Adipose tissue (tissue), 3 donors: ENCODE results near the gene C10orf120. TPM values are rescaled to one million over a fixed set of nuclear protein-coding genes. Genes with fewer than 3 reads are reported as not detected.

Experiments
- H3K27ac ChIP-seq: one replicate; pipeline ENCODE4 v1.5.1; 2013; ENCODE audit warnings: low read depth, low read length
- whole genome bisulfite sequencing, 3 donors: extraction: QIAGEN DNeasy Blood & Tissue Kit; methylation state at CpG; one replicate each; pipeline ENCODE4 v1.1.7; 2013; 5-methylcytosine and 5-hydroxymethylcytosine counted together
- polyA plus RNA-seq, 3 donors: library from polyadenylated mRNA; stranded (reverse); fragments of 200-250 nt; gene quantifications; one replicate each; pipeline ENCODE4 v1.2.3, GENCODE V29; 2013
- donor health status: healthy with polysubstance abuse.
- donor health status: Bipolar disorder and iron deficiency.
- donor health status: healthy.

The C10orf120 gene
- polyA plus RNA-seq, 3 donors = 0.53 TPM; not detected in 2

GRCh38 chr10:122669045-122669444, 30.6 kb downstream of the C10orf120 start:
- WGBS, 3 donors = 80 to 98% (median 97%) methylated on average over 2 of the region's 2 CpGs
- no peak overlapping the region for H3K27ac ChIP-seq

- 73 to 81% (median 81%) methylated on average over 4 of the region's 4 CpGs for WGBS, 3 donors
- no peak overlapping the region for H3K27ac ChIP-seq
Observed at GRCh38 chr10:122665946-122666345, 33.7 kb downstream of the C10orf120 start.

- WGBS, 3 donors = 70 to 76% (median 71%) methylated on average over 7 of the region's 7 CpGs
- no peak overlapping the region for H3K27ac ChIP-seq
Observed at GRCh38 chr10:122665329-122665860, 34.3 kb downstream of the C10orf120 start.

GRCh38 chr10:122664501-122664900, 35.1 kb downstream of the C10orf120 start:
- 84 to 86% (median 85%) methylated on average over 8 of the region's 8 CpGs for WGBS, 3 donors
- H3K27ac ChIP-seq = no peak overlapping the region

GRCh38 chr10:122663516-122664130, 36.0 kb downstream of the C10orf120 start:
- 84 to 87% (median 86%) methylated on average over 5 of the region's 5 CpGs for WGBS, 3 donors
- no peak overlapping the region for H3K27ac ChIP-seq

GRCh38 chr10:122662231-122662630, 37.4 kb downstream of the C10orf120 start:
- H3K27ac ChIP-seq = no peak overlapping the region
- 71 to 82% (median 73%) methylated on average over 6 of the region's 6 CpGs for WGBS, 3 donors

- H3K27ac ChIP-seq = no peak overlapping the region
- 73 to 83% (median 77%) methylated on average over 6 of the region's 6 CpGs for WGBS, 3 donors
Observed at GRCh38 chr10:122660696-122661095, 39.0 kb downstream of the C10orf120 start.

GRCh38 chr10:122659651-122660050, 40.0 kb downstream of the C10orf120 start:
- no peak overlapping the region for H3K27ac ChIP-seq
- WGBS, 3 donors = 80 to 85% (median 81%) methylated on average over 7 of the region's 7 CpGs

GRCh38 chr10:122659126-122659525, 40.5 kb downstream of the C10orf120 start:
- no peak overlapping the region for H3K27ac ChIP-seq
- WGBS, 3 donors = 67 to 83% (median 81%) methylated on average over 6 of the region's 6 CpGs

- WGBS, 3 donors = 45 to 85% (median 80%) methylated on average over 8 of the region's 8 CpGs
- no peak overlapping the region for H3K27ac ChIP-seq
Observed at GRCh38 chr10:122658356-122659049, 41.1 kb downstream of the C10orf120 start.

- 48 to 54% (median 51%) methylated on average over 3 of the region's 3 CpGs for WGBS, 3 donors
- no peak overlapping the region for H3K27ac ChIP-seq
Observed at GRCh38 chr10:122657729-122658128, 41.9 kb downstream of the C10orf120 start.

- H3K27ac ChIP-seq = no peak overlapping the region
- 64 to 81% (median 71%) methylated on average over 4 of the region's 4 CpGs for WGBS, 3 donors
Observed at GRCh38 chr10:122657255-122657654, 42.4 kb downstream of the C10orf120 start.

GRCh38 chr10:122656741-122657140, 42.9 kb downstream of the C10orf120 start:
- WGBS, 3 donors = 79 to 83% (median 83%) methylated on average over 5 of the region's 5 CpGs
- no peak overlapping the region for H3K27ac ChIP-seq

- H3K27ac ChIP-seq = no peak overlapping the region
- WGBS, 3 donors = 52 to 76% (median 70%) methylated on average over 2 of the region's 2 CpGs
Observed at GRCh38 chr10:122656308-122656705, 43.3 kb downstream of the C10orf120 start.

- 83 to 85% (median 84%) methylated on average over 9 of the region's 9 CpGs for WGBS, 3 donors
- no peak overlapping the region for H3K27ac ChIP-seq
Observed at GRCh38 chr10:122655524-122656307, 43.9 kb downstream of the C10orf120 start.

GRCh38 chr10:122650331-122650730, 49.3 kb downstream of the C10orf120 start:
- no peak overlapping the region for H3K27ac ChIP-seq
- WGBS, 3 donors = 79 to 91% (median 89%) methylated on average over 2 of the region's 2 CpGs

GRCh38 chr10:122649903-122650302, 49.7 kb downstream of the C10orf120 start:
- WGBS, 3 donors = 74 to 89% (median 74%) methylated on average over 5 of the region's 5 CpGs
- no peak overlapping the region for H3K27ac ChIP-seq

GRCh38 chr10:122648599-122649428, 50.8 kb downstream of the C10orf120 start:
- no peak overlapping the region for H3K27ac ChIP-seq
- WGBS, 3 donors = 16 to 34% (median 31%) methylated on average over 10 of the region's 10 CpGs
